ENCODE data around the gene LRP3.

DNA sequence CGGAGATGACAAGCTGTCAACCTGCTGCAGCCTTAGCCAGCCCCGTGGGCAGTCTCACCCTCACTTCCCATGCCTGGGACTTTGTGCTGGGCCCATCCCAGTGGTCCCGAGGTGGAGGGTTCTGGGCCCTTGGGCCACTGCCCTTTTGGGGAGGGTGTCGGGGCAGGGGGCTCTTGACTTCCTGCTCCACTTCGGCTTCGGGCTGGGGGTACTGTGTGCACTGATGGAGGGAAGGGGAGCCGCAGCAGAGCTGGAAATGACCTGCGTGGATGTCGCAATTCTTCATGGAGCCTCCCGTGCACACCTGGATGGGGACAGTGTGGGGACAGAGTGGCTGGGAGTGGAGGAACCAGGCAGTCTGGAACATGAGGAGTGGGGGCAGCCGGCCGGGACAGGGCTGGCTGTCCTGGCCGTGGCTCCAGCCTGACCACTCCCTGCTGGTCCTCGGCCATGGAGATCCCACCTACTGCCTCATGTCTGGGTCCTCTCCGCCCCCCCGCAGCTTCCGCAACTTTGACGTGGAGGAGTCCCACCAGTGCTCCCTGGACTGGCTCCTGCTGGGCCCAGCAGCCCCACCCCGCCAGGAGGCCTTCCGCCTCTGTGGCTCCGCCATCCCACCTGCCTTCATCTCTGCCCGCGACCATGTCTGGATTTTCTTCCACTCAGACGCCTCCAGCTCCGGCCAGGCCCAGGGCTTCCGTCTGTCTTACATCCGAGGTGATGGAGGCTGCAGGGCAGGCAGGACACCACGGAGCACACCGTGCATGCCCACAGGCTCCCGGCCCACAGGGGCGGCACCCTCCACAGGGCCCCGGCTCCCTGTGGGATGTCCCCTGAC lies 10.2 kb downstream of the LRP3 start:
- TF ChIP-seq, protein P1, sequence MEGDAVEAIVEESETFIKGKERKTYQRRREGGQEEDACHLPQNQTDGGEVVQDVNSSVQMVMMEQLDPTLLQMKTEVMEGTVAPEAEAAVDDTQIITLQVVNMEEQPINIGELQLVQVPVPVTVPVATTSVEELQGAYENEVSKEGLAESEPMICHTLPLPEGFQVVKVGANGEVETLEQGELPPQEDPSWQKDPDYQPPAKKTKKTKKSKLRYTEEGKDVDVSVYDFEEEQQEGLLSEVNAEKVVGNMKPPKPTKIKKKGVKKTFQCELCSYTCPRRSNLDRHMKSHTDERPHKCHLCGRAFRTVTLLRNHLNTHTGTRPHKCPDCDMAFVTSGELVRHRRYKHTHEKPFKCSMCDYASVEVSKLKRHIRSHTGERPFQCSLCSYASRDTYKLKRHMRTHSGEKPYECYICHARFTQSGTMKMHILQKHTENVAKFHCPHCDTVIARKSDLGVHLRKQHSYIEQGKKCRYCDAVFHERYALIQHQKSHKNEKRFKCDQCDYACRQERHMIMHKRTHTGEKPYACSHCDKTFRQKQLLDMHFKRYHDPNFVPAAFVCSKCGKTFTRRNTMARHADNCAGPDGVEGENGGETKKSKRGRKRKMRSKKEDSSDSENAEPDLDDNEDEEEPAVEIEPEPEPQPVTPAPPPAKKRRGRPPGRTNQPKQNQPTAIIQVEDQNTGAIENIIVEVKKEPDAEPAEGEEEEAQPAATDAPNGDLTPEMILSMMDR (IDR thresholded peaks at IDR 0.05; ENCODE audit: insufficient read depth, low read depth, low read length): no peak
- no peak for TF ChIP-seq EZH2 (IDR thresholded peaks at IDR 0.05; ENCODE audit: insufficient read depth, low read length)

All from astrocyte (in vitro differentiated cells and primary cell).